GM18517 (cell line): ENCODE results near the gene TPST1.
"Not testable (repeated sequence)": the region's sequence is repeated elsewhere in the genome, so short reads cannot be mapped to it uniquely, and the experiment has no call there.

ENCODE experiments used
- ATAC-seq: cut with Tn5 transposase; IDR thresholded peaks from one replicate; pipeline ENCODE4 v1.9.1; 2021; ENCODE audit warnings: mild to moderate bottlenecking, moderate library complexity; ENCODE audit not compliant: unreplicated experiment

TPST1 gene

DNA sequence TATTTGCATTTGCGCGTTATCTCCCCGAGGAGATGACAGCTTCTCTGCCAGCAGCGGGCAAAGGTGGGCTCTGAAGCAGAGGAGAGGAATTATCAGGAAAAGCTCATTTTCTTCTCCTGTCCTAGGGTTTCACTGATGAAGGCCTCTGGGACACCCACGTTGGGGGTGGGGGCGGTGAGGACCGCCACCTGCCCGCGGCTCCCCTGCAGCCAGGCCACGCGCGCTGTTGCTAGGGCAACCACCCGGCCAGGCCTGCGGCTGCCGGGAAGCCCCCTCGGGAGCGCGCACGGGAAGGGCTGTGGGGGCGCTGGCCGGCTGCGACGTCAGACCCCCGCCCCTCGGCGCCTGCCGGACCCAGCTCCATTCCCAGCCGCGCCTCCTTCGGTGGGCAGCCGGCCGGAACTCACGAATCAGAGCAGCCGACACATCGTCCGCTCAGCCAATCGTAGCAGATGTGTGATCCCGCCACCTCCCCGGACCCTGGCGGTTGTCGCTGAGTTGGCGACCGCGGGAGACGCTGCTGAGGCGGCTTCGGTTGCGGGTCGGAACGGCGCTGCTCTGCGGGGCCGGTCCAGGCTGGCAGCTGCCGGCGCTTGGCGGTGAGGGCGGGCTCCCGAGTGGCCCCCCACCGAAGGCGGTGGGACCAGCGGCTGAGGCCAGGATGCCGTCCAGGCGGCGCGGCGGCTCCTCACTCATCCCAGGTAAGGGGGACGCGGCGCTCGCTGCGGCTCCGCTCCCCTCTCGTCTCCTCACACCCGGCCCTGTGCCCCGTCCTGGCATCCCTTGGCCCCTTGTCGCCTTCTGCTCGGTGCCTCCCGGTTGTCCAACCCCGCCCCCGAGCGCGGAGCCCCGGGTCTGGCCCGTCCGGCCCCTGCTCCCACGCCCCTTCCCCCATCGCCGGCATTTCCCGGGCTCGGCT is at the start of gene TPST1:
Gene TPST1 (plus strand): TSS at position 513 of the 919 bp plus-strand sequence. CDS start 35,092 bp downstream, outside the sequence.
- ATAC-seq: peak; percentile 94

DNA sequence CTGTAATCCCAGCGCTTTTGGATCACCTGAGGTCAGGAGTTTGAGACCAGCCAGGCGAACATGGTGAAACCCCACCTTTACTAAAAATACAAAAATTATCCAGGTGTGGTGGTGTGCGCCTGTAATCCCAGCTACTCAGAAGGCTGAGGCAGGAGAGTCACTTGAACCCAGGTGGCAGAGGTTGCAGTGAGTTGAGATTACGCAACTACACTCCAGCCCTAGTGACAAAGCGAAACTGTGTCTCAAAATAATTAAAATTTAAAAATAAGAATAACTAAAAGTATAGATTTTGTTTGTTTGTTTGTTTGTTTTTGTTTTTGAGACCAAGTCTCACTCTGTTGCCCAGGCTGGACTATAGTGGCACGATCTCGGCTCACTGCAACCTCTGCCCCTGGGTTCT is 49.1 kb upstream of the TPST1 start:
- not testable (repeated sequence) for ATAC-seq

DNA sequence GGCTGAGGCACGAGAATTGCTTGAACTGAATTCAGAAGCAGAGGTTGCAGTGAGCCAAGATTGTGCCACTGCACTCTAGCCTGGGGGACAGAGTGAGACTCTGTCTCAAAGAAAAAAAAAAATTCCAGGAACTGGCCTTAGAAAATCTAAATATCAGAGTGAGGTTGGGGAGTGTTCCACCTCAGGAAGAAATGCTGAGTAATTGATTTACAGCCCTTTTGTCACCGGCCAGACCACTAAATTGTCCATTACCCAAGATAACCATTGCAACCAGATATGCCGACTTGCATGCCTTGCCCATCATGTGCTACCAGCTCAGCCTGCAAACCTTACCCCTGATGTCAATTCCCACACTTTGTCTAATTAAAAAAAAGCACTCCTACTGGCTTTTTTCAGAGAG is 48.1 kb upstream of the TPST1 start:
- no peak for ATAC-seq

DNA sequence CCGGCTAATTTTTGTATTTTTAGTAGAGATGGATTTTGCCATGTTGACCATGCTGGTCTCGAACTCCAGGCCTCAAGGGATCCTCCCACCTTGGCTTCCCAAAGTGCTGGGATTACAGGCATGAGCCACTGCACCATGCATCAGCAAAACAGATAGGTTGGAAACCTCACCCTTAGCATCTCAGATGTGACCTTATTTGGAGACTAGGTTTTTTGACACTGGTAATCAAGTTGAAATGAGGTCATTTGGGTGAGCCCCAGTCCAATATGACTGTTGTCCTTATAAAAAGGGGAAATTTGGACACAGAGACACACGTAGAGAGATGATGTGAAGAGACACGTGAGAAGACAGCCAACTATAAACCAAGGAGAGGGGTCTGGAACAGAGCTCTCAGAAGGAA is 42.5 kb upstream of the TPST1 start:
- ATAC-seq: no peak

DNA sequence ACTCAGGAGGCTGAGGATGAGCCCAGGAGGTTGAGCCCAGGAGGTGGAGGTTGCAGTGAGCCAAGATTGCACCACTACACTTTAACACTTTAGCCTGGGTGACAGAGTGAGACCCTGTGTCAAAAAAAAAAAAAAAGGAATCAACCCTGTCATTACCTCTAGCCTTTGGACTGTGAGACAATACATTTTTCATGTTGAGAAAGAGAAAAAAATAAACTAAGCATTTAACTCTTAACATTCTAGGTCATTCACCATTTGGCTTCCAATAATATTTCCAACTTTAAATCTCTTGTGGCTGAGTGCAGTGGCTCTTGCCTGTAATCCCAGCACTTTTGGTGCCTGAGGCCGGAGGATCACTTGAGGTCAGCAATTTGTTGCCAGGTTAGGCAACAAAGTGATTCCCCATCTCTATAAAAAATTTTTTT is 41.9 kb upstream of the TPST1 start:
- no peak for ATAC-seq

DNA sequence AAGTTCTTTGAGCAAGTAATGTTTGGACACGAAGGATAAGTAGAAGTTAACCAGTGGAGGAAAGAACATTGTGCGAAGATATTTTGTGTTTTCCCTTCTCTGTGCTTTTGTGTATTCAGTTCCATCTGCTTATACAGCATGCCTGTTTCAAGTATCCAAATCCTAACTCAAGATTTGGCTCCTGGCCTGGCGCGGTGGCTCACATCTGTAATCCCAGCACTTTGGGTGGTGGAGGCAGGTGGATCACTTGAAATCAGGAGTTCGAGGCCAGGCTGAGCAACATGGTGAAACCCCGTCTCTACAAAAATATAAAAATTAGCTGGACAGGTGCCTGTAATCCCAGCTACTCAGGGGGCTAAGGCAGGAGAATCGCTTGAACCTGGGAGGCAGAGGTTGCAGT is 40.8 kb upstream of the TPST1 start:
- ATAC-seq: no peak

DNA sequence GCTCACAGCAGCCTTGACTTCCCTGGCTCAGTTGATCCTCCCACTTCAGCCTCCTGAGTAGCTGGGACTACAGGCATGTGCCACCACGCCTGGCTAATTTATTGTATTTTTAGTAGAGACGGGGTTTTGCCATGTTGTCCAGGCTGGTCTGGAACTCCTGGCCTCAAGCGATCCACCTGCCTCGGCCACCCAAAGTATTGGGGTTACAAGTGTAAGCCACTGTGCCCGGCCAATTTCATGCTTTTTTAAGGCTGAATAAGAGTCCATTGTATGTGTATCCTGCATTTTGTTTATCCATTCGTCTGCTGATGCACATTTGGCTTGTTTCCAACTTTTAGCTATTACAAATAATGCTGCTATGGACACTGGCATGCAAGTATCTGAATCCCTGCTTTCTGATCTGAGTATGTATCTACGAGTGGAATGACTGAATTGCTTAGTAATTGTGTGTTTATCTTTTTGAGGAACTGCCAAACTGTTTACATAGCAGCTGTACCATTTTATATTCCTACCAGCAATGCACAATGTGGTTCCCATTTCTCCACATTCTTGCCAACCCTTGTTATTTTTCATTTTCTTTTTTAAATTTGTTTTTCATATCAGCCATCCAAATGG is 37.3 kb upstream of the TPST1 start:
- ATAC-seq: no peak

DNA sequence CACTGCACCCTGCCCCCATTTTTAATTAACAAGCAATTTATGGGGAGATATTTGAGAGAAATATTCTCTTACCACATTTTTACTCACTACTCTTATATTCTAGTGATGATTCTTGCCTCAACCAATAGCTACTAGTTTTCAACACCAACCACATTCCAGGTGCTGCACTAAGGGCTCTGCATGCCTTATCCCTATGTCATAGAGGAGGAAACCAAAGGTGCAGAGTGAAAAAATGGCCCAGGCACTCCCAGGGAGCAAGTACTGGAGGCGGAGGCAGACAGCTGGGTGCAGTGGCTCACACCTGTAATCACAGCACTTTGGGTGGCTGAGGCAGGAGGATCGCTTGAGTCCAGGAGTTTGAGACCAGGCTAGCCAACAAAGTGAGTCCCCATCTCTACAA is 35.5 kb upstream of the TPST1 start:
- no peak for ATAC-seq

DNA sequence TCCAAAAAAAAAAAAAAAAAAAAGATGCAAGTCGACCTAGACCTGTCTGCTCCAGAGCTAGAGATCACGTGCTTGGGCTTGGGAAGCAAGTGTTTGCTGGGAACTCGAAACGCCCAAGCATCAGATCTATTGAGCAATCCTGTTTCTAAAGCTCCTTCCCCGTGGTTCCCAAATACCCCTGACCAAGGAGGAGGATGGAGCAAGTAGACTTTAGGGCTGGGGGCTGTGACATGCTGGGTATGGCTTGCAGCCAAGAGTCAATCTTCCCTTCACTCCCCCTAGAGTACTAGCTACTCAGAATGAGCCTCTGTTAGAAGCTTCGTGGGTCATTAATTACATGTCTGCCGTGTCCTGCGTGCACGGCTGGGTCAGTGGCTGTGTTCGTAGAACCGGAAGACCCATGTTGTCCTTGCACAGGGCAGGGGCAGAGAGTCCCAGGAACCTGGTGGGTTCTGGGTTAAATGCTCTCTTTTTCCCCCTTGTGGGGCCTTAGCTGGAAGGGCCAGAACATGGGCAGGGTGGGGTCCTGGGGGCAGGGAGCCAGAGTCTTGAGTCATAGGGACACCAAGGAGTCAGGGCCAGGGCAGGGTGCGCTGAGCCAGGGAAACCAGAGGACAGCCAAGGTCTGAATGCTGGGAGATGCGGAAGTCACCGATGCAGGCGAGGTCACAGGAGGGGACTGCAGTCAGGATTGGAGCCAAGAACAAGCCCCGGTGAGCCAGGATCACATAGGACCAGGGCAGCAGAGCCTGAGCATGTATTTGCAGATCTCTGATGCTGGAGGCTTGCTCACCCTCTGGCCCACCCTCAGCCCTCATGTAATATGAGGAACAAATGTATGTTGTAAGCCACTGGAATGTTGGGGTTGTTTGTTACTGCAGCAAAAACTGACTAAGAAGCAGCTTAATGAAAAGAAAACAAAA is 34.6 kb upstream of the TPST1 start:
- ATAC-seq: no peak

DNA sequence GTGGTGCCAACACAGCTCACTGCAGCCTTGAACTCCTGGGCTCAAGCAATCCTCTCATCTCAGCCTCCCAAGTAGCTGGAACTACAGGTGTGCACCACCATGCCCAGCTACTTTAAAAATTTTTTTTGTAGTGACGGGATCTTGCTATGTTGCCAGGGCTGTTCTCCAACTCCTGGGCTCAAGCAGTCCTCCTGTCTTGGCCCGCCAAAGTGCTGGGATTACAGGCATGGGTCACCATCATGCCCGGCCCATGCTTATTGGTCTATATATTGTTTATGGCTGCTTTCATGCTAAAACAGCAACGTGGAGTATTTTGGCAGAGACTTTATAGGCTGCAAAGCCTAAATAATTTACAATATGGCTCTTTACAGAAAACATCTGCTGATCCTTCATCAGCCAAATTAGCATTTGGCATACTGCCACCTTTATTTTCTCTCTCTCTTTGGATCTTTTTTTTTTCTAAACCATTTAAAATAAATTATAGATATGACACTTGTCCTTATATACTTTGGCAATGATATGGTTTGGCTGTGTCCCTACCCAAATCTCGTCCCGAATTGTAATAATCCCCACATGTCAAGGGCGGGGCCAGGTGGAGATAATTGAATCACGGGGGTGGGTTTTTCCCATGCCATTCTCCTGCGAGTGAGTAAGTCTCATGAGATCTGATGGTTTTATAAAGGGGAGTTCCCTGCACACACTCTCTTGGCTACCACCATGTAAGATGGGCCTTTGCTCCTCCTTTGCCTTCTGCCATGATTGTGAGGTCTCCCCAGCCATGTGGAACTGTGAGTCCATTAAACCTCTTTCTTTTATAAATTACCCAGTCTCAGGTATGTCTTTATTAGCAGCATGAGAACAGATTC is 32.4 kb upstream of the TPST1 start:
- ATAC-seq: not testable (repeated sequence)

DNA sequence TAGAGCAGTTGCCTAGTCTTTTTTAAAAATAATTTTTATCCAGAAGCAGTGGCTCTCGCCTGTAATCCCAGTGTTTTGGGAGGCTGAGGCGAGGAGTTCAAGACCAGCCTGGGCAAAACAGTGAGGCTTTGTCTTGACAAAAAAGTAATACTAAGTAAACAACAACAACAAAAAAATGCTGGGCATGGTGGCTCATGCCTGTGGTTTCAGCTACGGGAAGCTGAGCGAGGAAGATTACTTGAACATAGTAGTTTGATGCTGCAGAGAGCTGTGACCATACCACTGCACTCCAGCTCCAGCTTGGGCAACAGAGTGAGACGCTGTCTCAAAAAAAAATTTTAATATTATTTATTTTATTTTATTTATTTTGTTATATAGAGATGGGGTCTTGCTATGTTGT is 31.3 kb upstream of the TPST1 start:
- ATAC-seq: no peak

DNA sequence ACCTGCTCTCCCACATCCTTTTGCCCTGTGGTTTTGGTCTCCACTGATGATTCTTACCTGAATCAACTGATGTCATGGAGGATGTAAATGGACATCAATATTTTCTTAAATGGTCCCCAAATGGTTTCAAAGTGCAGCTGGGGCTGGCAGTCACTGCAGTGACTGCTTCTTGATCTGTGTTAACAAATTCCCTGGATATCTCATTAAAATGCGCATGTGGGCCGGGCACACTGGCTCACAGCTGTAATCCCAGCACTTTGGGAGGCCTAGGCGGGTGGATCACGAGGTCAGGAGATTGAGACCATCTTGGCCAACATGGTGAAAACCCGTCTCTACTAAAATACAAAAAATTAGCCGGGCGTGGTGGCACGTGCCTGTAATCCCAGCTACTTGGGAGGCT is 30.1 kb upstream of the TPST1 start:
- ATAC-seq: not testable (repeated sequence)

DNA sequence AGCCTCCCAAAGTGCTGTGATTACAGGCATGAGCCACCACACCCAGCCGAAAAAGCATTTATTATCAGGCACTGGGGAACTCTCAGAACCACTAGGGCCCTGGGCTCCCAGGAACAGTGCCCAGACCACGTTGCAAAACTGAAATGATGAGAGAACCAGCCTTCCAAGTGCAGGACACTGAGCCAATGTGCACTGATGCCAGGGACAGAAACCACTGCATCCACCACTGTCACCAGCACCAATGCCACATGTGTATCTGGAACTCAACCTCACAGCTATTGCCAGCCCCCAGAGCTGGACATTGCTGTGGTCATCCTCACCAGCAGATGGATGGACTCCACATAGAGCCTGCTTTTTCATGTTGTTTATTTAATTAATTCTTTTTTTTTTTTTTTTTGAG is 28.2 kb upstream of the TPST1 start:
- ATAC-seq: no peak

DNA sequence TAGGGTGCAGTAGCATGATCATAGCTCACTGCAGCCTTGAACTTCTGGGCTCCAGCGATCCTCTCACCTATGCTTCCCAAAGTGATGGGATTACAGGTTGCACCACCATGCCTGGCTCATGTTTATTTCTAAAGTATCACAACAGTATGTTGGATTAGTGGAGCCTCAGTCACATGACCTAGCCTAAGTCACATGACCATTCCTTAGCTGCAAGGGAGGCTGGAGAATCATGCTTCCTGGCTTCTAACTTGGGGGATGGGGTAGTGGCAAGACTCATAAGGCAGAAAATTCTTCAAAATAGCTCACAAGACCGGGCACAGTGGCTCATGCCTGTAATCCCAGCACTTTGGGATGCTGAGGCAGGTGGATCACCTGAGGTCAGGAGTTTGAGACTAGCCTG is 26.9 kb upstream of the TPST1 start:
- no peak for ATAC-seq

DNA sequence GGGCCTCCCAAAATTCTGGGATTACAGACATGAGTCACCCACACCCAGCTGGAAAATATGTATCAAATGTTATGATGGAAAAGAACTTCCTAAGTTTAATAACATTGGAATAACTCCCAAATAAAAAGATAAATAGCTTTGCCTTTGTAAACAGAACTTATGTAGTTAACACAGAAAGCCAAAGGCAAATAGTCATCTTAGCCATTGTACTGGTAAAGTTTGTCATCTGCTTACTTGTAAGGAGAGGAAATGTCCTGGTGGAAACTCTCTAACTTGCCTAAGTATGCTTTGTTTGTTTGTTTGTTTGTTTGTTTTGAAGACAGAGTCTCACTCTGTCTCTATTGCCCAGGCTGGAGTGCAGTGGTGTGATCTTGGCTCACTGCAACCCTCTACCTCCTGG is 23.8 kb upstream of the TPST1 start:
- ATAC-seq: no peak

DNA sequence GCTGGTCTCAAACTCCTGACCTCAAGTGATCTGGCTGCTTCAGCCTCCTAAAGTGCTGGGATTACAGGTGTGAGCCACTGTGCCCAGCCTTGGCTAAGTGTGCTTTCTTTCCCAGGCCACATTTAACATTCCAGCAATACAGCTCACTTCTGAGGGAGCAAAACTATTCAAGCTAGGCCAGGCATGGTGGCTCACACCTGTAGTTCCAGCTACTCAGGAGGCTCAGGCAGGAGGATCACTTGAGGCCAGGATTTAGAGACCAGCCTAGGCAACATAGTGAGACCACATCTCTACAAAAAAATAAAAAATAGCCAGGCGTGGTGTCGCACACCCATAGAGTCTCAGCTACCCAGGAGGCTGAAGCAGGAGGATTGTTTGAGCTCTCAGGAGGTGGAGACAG is 23.3 kb upstream of the TPST1 start:
- ATAC-seq: no peak

DNA sequence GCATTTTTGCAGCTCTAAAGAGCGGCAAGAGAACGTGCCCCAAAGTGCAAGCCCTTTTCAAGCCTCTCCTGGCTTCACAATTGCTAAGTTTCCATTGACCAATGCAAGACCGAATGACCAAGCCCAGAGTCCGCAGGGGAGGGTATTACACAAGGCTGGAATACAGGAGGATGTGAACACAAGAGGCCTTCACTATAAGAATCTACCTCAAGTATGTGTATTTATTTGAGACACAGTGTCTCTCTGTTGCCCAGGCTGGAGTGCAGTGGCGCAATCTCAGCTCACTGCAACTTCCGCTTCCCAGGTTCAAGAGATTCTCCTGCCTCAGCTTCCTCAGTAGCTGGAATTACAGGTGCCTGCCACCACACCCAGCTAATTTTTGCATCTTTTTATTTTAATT is 22.2 kb upstream of the TPST1 start:
- ATAC-seq: no peak

DNA sequence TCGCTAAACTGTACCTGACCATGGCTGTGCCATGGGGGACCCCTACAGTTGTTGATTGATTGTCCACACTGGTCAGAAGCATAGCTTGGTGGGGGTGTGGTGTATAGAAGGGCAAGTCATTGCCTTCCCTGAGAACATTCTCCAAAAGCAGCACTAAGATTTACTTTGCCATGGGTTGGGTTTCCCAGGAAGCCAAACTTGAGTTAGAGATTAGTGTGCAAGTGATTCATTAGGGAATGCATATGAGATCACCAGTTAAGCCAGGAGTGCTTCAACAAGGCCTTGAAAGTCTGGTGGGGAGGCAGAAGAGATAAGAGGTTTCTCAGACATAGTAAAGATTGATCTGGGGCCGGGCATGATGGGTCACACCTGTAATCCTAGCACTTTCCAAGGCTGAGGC is 21.4 kb upstream of the TPST1 start:
- ATAC-seq: no peak

DNA sequence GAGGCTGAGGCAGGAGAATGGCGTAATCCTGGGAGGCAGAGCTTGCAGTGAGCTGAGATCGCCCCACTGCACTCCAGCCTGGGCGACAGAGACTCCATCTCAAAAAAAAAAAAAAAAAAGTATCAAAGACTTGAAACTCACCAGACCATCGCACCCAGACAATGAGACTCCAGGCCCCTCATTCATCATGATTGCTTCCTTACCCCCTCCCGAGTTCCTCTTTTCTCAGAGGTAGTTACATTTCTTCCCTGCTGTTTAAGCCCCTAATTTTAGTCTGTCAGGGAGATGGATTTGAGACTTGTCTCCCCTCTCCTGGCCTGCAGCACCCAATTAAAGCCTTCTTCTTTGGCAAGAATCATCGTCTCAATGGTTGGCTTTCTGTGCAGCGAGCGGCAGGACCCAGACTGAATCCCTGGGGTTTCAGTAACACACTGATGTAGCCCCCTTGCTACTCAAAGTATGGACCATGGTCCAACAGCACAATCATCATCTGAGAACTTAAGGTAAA is 19.4 kb upstream of the TPST1 start:
- ATAC-seq: no peak

DNA sequence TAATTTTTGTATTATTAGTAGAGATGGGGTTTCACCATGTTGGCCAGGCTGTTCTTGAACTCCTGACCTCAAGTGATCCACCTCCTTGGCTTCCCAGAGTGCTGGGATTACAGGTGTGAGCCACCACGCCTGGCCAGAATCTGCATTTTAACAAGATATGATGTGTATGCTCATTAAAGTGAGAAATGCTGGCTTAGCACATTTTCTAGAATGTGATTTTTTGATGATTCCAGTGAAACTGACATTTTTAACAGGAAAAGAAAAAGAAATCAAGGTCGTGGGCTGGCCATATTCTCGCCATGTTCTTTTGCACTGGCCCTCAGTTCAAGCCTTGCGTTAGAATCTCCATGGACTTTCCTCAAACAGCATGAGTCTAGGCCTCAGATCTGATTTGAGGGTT is 18.1 kb upstream of the TPST1 start:
- no peak for ATAC-seq
